ENCODE measurements around the gene STK11IP.

GRCh38 chr2:219549619-219550018 lies 48.0 kb upstream of the STK11IP start:
- TF ChIP-seq POLR2AphosphoS5 (IDR thresholded peaks at IDR 0.05; ENCODE audit: low read depth, low read length) (no peak), TAF1 (IDR thresholded peaks at IDR 0.05; ENCODE audit: borderline replicate concordance, insufficient read depth, low read length) (no peak)

All from PFSK-1 (cell line).